DOHH2 (cell line): ENCODE results near the gene CWH43.
"Not testable (repeated sequence)": the region's sequence is repeated elsewhere in the genome, so short reads cannot be mapped to it uniquely, and the experiment has no call there.

ENCODE experiments used
- H3F3A ChIP-seq: fragments of 200-600 bp; sonication (generic), shearing (Covaris generic); 2 replicates; pipeline ENCODE4 v1.6.0; 2016; ENCODE audit warnings: antibody characterized with exemption, mild to moderate bottlenecking; ENCODE audit not compliant: control insufficient read depth, insufficient read depth
- H3K27ac ChIP-seq: fragments of 200-600 bp; sonication (generic); 2 replicates; pipeline ENCODE4 v1.5.1; 2014; ENCODE audit warnings: low read depth, mild to moderate bottlenecking, low read length, moderate library complexity
- H3K27me3 ChIP-seq: fragments of 200-600 bp; sonication (generic); 2 replicates; pipeline ENCODE4 v1.6.1; 2014; ENCODE audit warnings: mild to moderate bottlenecking, low read length, mixed read lengths; ENCODE audit not compliant: control insufficient read depth
- H3K36me3 ChIP-seq: fragments of 200-600 bp; sonication (generic); 2 replicates; pipeline ENCODE4 v1.6.1; 2014; ENCODE audit warnings: mild to moderate bottlenecking, low read length, moderate library complexity, mixed read lengths; ENCODE audit not compliant: control insufficient read depth
- H3K4me1 ChIP-seq: fragments of 200-600 bp; sonication (generic); 2 replicates; pipeline ENCODE4 v1.6.1; 2014; ENCODE audit warnings: mild to moderate bottlenecking, low read length, mixed read lengths; ENCODE audit not compliant: control insufficient read depth
- H3K4me2 ChIP-seq: fragments of 200-600 bp; sonication (generic); 2 replicates; pipeline ENCODE4 v1.6.0; 2014; ENCODE audit warnings: mild to moderate bottlenecking, low read length, moderate library complexity
- H3K4me3 ChIP-seq: fragments of 200-600 bp; sonication (generic); 2 replicates; pipeline ENCODE4 v1.5.1; 2014; ENCODE audit warnings: mild to moderate bottlenecking, low read length, mixed read lengths
- H3K79me2 ChIP-seq: fragments of 200-600 bp; sonication (generic); 2 replicates; pipeline ENCODE4 v1.6.1; 2014; ENCODE audit warnings: mild to moderate bottlenecking, low read length, mixed read lengths; ENCODE audit not compliant: control insufficient read depth
- H3K9me2 ChIP-seq: fragments of 200-600 bp; sonication (generic); replicated peaks from 2 replicates; pipeline ENCODE4 v1.6.1; 2014; ENCODE audit warnings: mild to moderate bottlenecking, low read length, mixed read lengths; ENCODE audit not compliant: control insufficient read depth
- H3K9me3 ChIP-seq: fragments of 200-600 bp; sonication (generic); 2 replicates; pipeline ENCODE4 v1.6.1; 2014; ENCODE audit warnings: antibody characterized with exemption, low read length, mixed read lengths; ENCODE audit not compliant: control insufficient read depth, insufficient read depth
- H4K20me1 ChIP-seq: fragments of 200-600 bp; sonication (generic); 2 replicates; pipeline ENCODE4 v1.6.0; 2014; ENCODE audit warnings: low read depth, mild to moderate bottlenecking, antibody characterized with exemption, low read length, moderate library complexity; ENCODE audit not compliant: control insufficient read depth, insufficient read depth

Gene CWH43

DNA sequence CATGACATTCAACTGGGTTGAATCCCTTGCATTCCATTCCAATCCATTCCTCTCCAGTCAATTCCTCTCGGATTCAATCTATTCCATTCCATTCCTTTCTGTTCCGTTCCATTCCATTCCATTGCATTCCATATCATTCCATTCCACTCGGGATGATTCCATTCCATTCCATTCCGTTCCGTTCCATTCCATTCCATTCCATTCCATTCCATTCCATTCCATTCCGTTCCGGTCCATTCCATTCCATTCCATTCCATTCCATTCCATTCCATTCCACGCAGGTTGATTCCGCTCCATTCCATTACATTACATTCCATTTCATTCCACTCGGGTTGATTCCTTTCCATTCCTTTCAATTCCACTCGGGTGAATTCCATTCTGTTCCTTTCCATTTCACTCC is 111.4 kb downstream of the CWH43 start:
- H3K27me3 ChIP-seq, H3K4me3 ChIP-seq, H3K4me1 ChIP-seq, H3F3A ChIP-seq, H4K20me1 ChIP-seq, H3K4me2 ChIP-seq, H3K36me3 ChIP-seq, H3K27ac ChIP-seq, H3K79me2 ChIP-seq, H3K9me2 ChIP-seq: not testable (repeated sequence)
- H3K9me3 ChIP-seq: peaks cover 36% of the 10 kb centered on the region

DNA sequence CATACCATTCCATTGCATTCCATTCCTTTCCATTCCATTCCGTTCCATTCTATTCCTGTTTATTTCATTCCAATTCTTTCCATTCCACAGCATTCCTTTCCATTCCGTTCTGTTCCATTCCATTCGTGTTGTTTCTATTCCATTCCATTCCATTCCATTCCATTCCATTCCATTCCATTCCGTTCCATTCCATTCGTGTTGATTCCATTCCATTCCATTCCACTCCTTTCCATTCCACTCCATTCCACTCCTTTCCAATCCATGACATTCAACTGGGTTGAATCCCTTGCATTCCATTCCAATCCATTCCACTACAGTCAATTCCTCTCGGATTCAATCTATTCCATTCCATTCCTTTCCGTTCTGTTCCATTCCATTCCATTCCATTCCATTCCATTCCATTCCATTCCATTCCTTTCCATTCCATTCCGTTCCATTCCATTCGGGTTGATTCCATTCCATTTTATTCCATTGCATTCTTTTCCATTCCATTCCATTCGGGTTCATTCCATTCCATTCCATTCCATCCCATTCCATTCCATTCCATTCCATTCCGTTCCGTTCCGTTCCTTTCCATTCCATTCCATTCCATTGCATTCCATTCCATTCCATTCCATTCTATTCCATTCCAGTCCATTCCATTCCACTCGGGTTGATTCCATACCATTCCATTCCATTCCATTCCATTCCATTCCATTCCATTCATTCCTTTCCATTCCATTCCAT is 112.1 kb downstream of the CWH43 start:
- H3K9me3 ChIP-seq: peaks cover 36% of the 10 kb centered on the region
- not testable (repeated sequence) for H3K79me2 ChIP-seq, H3K4me2 ChIP-seq, H3K9me2 ChIP-seq, H3K27ac ChIP-seq, H3K4me1 ChIP-seq, H4K20me1 ChIP-seq, H3K36me3 ChIP-seq, H3K4me3 ChIP-seq, H3K27me3 ChIP-seq, H3F3A ChIP-seq

DNA sequence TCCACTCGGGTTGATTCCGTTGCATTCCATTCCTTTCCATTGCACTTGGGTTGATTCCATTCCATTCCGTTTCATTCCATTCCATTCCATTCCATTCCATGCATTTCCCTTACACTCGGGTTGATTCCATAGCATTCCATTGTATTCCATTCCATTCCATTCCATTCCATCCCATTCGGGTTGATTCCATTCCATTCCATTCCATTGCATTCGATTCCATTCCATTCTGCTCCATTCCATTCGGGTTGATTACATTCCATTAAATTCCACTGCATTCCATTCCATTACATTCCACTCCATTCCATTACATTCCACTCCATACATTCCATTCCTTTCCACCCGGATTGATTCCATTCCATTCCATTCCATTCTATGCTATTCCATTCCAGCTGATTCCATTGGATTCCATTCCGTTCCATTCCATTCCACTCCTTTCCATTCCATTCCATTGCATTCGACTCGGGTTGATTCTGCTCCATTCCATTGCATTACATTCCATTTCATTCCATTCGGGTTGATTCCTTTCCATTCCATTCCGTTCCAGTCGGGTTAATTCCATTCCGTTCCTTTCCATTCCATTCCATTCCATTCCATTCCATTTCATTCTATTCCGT is 113.9 kb downstream of the CWH43 start:
- H3F3A ChIP-seq, H3K36me3 ChIP-seq, H3K79me2 ChIP-seq, H3K4me3 ChIP-seq, H3K27me3 ChIP-seq, H3K27ac ChIP-seq, H4K20me1 ChIP-seq, H3K4me1 ChIP-seq, H3K4me2 ChIP-seq, H3K9me2 ChIP-seq: not testable (repeated sequence)
- H3K9me3 ChIP-seq: peaks cover 40% of the 10 kb centered on the region

DNA sequence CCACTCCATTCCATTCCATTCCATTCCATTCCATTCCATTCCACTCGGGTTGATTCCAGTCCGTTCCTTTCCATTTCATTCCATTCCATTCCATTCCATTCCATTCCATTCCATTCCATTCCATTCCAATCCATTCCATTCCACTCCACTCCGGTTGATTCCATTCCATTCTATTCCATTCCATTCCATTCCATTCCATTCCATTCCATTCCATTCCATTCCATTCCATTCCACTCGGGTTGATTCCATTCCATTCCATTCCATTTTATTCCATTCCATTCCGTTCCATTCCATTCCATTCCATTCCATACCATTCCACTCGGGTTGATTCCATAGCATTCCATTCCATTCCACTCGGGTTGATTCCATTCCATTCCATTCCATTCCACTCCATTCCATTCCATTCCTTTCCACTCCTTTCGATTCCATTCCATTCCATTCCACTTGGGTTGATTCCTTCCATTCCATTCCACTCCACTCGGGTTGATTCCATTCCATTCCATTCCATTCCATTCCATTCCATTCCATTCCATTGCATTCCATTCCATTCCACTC is 116.3 kb downstream of the CWH43 start:
- not testable (repeated sequence) for H4K20me1 ChIP-seq, H3K9me2 ChIP-seq, H3K4me2 ChIP-seq, H3K36me3 ChIP-seq, H3F3A ChIP-seq, H3K27ac ChIP-seq, H3K4me1 ChIP-seq, H3K79me2 ChIP-seq, H3K4me3 ChIP-seq, H3K27me3 ChIP-seq
- H3K9me3 ChIP-seq: peaks cover 35% of the 10 kb centered on the region

DNA sequence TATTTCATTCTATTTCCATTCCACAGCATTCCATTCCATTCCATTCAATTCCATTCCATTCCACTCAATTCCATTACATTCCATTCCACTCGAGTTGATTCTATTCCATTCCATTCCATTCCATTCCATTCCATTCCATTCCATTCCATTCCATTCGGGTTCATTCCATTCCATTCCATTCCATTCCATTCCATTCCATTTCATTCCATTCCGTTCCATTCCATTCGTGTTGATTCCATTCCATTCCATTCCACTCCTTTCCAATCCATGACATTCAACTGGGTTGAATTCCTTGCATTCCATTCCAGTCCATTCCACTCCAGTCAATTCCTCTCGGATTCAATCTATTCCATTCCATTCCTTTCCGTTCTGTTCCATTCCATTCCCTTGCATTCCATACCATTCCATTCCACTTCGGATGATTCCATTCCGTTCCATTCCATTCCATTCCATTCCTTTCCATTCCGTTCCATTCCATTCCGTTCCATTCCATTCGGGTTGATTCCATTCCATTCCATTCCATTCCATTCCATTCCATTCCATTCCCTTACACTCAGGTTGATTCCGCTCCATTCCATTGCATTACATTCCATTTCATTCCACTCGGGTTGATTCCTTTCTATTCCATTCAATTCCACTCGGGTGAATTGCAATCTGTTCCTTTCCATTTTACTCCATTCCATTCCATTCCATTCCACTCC is 117.5 kb downstream of the CWH43 start:
- not testable (repeated sequence) for H3K9me2 ChIP-seq, H3K27ac ChIP-seq, H3K36me3 ChIP-seq, H4K20me1 ChIP-seq, H3K27me3 ChIP-seq, H3F3A ChIP-seq, H3K4me1 ChIP-seq, H3K4me3 ChIP-seq, H3K79me2 ChIP-seq, H3K4me2 ChIP-seq
- H3K9me3 ChIP-seq: peaks cover 33% of the 10 kb centered on the region

DNA sequence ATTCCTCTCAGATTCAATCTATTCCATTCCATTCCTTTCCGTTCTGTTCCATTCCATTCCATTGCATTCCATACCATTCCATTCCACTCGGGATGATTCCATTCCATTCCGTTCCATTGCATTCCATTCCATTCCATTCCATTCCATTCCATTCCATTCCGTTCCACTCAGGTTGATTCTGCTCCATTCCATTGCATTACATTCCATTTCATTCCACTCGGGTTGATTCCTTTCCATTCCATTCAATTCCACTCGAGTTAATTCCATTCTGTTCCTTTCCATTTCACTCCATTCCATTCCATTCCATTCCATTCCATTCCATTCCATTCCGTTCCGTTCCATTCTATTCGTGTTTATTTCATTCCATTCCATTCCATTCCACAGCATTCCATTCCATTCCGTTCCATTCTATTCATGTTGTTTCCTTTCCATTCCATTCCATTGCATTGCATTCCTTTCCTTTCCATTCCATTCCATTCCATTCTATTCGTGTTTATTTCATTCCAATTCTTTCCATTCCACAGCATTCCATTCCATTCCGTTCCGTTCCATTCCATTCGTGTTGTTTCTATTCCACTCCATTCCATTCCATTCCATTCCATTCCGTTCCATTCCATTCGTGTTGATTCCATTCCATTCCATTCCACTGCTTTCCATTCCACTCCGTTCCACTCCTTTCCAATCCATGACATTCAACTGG is 118.3 kb downstream of the CWH43 start:
- not testable (repeated sequence) for H3K27me3 ChIP-seq, H4K20me1 ChIP-seq, H3K4me3 ChIP-seq, H3F3A ChIP-seq, H3K4me2 ChIP-seq, H3K9me2 ChIP-seq, H3K36me3 ChIP-seq, H3K79me2 ChIP-seq, H3K4me1 ChIP-seq, H3K27ac ChIP-seq
- H3K9me3 ChIP-seq: peaks cover 27% of the 10 kb centered on the region

DNA sequence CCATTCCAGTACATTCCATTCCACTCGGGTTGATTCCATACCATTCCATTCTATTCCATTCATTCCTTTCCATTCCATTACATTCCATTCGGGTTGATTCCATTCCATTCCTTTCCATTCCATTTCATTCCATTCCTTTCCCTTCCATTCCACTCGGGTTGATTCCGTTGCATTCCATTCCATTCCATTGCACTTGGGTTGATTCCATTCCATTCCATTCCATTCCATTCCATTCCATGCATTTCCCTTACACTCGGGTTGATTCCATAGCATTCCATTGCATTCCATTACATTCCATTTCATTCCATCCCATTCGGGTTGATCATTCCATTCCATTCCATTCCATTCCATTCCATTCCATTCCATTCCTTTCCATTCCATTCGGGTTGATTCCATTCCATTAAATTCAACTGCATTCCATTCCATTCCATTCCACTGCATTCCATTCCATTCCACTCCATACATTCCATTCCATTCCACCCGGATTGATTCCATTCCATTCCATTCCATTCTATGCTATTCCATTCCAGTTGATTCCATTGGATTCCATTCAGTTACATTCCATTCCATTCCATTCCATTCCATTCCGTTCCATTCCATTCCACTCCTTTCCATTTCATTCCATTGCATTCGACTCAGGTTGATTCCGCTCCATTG is 119.3 kb downstream of the CWH43 start:
- peaks cover 17% of the 10 kb centered on the region for H3K9me3 ChIP-seq
- not testable (repeated sequence) for H3K79me2 ChIP-seq, H3F3A ChIP-seq, H3K27me3 ChIP-seq, H3K4me1 ChIP-seq, H3K4me3 ChIP-seq, H3K9me2 ChIP-seq, H3K36me3 ChIP-seq, H4K20me1 ChIP-seq, H3K27ac ChIP-seq, H3K4me2 ChIP-seq
